Prostate gland (tissue), 2 donors: ENCODE data around the gene STAM2. TPM values are rescaled to one million over a fixed set of nuclear protein-coding genes. Genes with fewer than 3 reads are reported as not detected.

Experiments used
- DNase-seq: peaks from one replicate; pipeline ENCODE4 v3.0.0-alpha.2; 2019; ENCODE audit warnings: low spot score
- H3K27ac ChIP-seq, 2 donors: fragments of 200-600 bp; sonication (generic); 2 replicates each; pipeline ENCODE4 v1.5.1; 2017 to 2019
- H3K27me3 ChIP-seq: fragments of 200-600 bp; sonication (generic); replicated peaks from 2 replicates; pipeline ENCODE4 v1.5.1; 2019; ENCODE audit not compliant: insufficient read depth
- H3K36me3 ChIP-seq, 2 donors: fragments of 200-600 bp; sonication (generic); 1 replicate in 1 of 2; 2 replicates in 1 of 2; pipeline versions ENCODE4 v1.5.1 to v1.8.1; 2017 to 2019
- H3K4me1 ChIP-seq: fragments of 200-600 bp; sonication (generic); replicated peaks from 2 replicates; pipeline ENCODE4 v1.5.1; 2019
- H3K4me3 ChIP-seq, 2 donors: fragments of 200-600 bp; sonication (generic); 2 replicates each; pipeline ENCODE4 v1.5.1; 2017 to 2019
- H3K9me3 ChIP-seq: fragments of 200-600 bp; sonication (generic); 2 replicates; pipeline ENCODE4 v1.5.1; 2017
- CTCF ChIP-seq, 4 experiments: fragments of 200-600 bp in 2 of 4; fragments of 450-650 bp in 2 of 4; sonication (generic) in 2 of 4; IDR thresholded peaks; 1 replicate in 3 of 4; 2 replicates in 1 of 4; pipeline ENCODE4 v1.5.1; 2016 to 2019; ENCODE audit warnings: antibody characterized with exemption in 4 of 4, mild to moderate bottlenecking in 2 of 4, moderate library complexity in 2 of 4
- POLR2A ChIP-seq: fragments of 450-650 bp; IDR thresholded peaks from one replicate; pipeline ENCODE4 v1.6.1; 2016; ENCODE audit warnings: antibody characterized with exemption, mild to moderate bottlenecking
- POLR2AphosphoS5 ChIP-seq: sonication (generic); formaldehyde crosslinking; IDR thresholded peaks from one replicate; pipeline ENCODE4 v1.6.1; 2017; ENCODE audit warnings: antibody characterized with exemption
- WGBS: methylation state at CpG from one replicate; pipeline ENCODE4 v1.1.5; 2018; 5-methylcytosine and 5-hydroxymethylcytosine counted together
- intact Hi-C: fragments of 100-400 bp; cut with DNase I; formaldehyde crosslinking; loops from one replicate; pipeline ENCODE4 v1.14.2; 2022
- total RNA-seq, 2 donors: library from RNA; depleted of rRNA; stranded (reverse); fragments of >200 nt; gene quantifications; one replicate each; pipeline ENCODE4 v1.1.0, GENCODE V29; 2016

STAM2 gene
- total RNA-seq, 2 donors from 2014 or later: 28.7 to 39.3 TPM

GRCh38 chr2:152219077-152219828, 43.7 kb upstream of the STAM2 start:
- Histone ChIP-seq H3K27ac (no peak overlapping the region), H3K9me3 (no peaks in the 10 kb centered on the region), H3K4me3 (no peak overlapping the region), H3K36me3 (no peaks in the 10 kb centered on the region), H3K27me3 (no peaks in the 10 kb centered on the region), H3K4me1 (no peaks in the 10 kb centered on the region)
- WGBS: 98% methylated on average over 4 of the region's 4 CpGs
- DNase-seq: no peak
- intact Hi-C loops: no loop called here
- no peak for TF ChIP-seq CTCF (IDR thresholded peaks at IDR 0.05)
- TF ChIP-seq POLR2A: no peak
- no peak for TF ChIP-seq POLR2AphosphoS5

- Histone ChIP-seq H3K27me3 (no peaks in the 10 kb centered on the region), H3K27ac (no peak overlapping the region), H3K9me3 (no peaks in the 10 kb centered on the region), H3K36me3 (no peaks in the 10 kb centered on the region), H3K4me1 (no peaks in the 10 kb centered on the region), H3K4me3 (no peak overlapping the region)
- TF ChIP-seq POLR2A (no peak), POLR2AphosphoS5 (no peak), CTCF (IDR thresholded peaks at IDR 0.05) (no peak)
- intact Hi-C loops: no loop called here
- WGBS: 90% methylated on average over 2 of the region's 2 CpGs
- no peak for DNase-seq
Observed at GRCh38 chr2:152201466-152201830, 25.9 kb upstream of the STAM2 start.

DNA sequence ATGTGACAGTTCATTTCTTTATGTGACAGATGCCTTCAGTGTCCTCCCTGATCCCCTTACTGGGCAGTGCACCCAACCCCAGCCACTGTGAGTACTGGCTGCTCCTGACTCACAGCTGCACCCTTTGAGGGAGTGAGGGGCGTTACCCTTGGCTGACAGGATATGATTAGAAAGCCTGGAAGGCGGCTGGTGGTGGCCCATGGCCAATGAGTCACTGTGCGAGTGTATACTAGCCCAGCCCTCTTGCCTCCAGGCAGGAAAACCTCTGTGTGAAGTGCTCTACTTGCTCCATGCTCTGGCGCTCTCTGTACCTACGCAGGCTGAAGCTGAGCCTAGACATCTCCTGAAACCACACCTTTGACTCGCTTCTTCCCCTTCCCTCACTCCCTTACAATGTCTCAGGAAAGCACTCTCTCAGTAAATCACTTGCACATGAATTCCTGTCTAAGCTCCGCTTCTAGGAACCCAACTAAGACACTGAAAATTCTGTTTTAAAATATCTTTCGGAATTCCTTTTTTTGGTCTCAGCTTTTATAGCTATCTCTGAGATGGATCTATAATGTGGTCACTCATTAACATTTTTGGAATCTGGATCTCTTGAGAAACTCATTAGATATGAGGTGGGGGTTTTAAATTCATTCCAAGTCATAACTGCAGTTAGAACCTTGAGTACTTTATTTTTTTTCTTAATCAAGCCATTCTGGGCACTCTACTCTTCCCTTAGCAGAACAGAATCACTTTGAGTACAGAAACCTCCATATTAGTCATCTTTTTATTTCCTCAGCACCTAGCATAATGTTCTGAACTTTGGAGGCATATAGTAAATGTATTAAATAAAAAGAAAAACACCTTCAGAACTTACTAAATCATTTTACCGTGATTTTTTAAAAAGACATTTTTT, 25.3 kb upstream of the STAM2 start:
- H3K27me3 ChIP-seq: no peaks in the 10 kb centered on the region
- no peak overlapping the region for H3K27ac ChIP-seq
- TF ChIP-seq CTCF (IDR thresholded peaks at IDR 0.05) (no peak), POLR2A (peak; percentile 25)
- intact Hi-C loops: no loop called here
- no peaks in the 10 kb centered on the region for H3K36me3 ChIP-seq
- DNase-seq: peak; percentile 37
- 29% methylated on average over 9 of the region's 9 CpGs for WGBS
- no peak overlapping the region for H3K4me3 ChIP-seq
- H3K9me3 ChIP-seq: no peaks in the 10 kb centered on the region
- no peaks in the 10 kb centered on the region for H3K4me1 ChIP-seq

DNA sequence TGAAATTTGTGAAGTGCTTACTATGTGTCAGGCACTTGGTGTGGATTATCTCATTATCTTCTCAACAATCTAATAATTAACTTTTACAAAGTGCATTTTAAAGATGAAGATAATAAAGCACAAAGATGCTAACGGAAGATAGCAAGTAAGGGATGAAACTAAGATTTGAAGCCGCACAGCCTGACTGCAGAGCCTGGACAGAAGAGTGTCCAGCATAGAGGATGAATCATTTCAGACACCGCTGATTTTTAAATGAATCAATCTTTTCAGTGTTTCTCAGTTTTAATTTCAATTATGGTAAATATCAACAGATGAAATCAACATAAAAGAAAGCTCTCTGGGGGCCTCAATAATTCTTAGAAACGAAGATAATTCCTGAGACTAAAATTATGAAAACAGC, 24.5 kb upstream of the STAM2 start:
- 66% methylated on average over 4 of the region's 4 CpGs for WGBS
- no peaks in the 10 kb centered on the region for H3K27me3 ChIP-seq
- H3K36me3 ChIP-seq: no peaks in the 10 kb centered on the region
- H3K27ac ChIP-seq: no peak overlapping the region
- no peak overlapping the region for H3K4me3 ChIP-seq
- intact Hi-C loops: no loop called here
- no peak for DNase-seq
- no peaks in the 10 kb centered on the region for H3K4me1 ChIP-seq
- no peaks in the 10 kb centered on the region for H3K9me3 ChIP-seq
- TF ChIP-seq POLR2A (no peak), CTCF (IDR thresholded peaks at IDR 0.05) (no peak), POLR2AphosphoS5 (no peak)
